Type B pancreatic cell (in vitro differentiated cells): Measurements from ENCODE around the gene ZFAND6. TPM values are rescaled to one million over a fixed set of nuclear protein-coding genes. Genes with fewer than 3 reads are reported as not detected.

Source experiments
- DNase-seq: peaks from one replicate; pipeline ENCODE4 v3.0.0; 2021; ENCODE audit warnings: mixed read lengths; ENCODE audit not compliant: unreplicated experiment; ENCODE audit errors: extremely low spot score
- H3K27ac Mint-ChIP-seq: 2 replicates; pipeline ENCODE4 v1.8.0; 2021; ENCODE audit warnings: mild to moderate bottlenecking, mixed read lengths
- H3K27me3 Mint-ChIP-seq: 2 replicates; pipeline ENCODE4 v1.8.0; 2021; ENCODE audit warnings: mixed read lengths
- H3K36me3 Mint-ChIP-seq: 2 replicates; pipeline ENCODE4 v1.8.0; 2021; ENCODE audit warnings: mixed read lengths
- H3K4me1 Mint-ChIP-seq: one replicate; pipeline ENCODE4 v1.8.0; 2021; ENCODE audit warnings: mixed read lengths; ENCODE audit not compliant: unreplicated experiment
- H3K4me3 Mint-ChIP-seq: 2 replicates; pipeline ENCODE4 v1.8.0; 2021; ENCODE audit warnings: mild to moderate bottlenecking, mixed read lengths
- H3K9me3 Mint-ChIP-seq: 2 replicates; pipeline ENCODE4 v1.8.0; 2021; ENCODE audit warnings: mixed read lengths
- total RNA-seq: library from RNA; stranded (reverse); gene quantifications from 2 replicates; pipeline ENCODE4 v1.2.1, GENCODE V29; 2021; ENCODE audit warnings: low replicate concordance
- TF ChIP-seq, protein P1 (sequence below): fragments of 200-600 bp; sonication (generic); conservative IDR thresholded peaks from 2 replicates; pipeline ENCODE4 v1.5.0; 2021; ENCODE audit warnings: antibody characterized with exemption, mild to moderate bottlenecking

ZFAND6 gene
- total RNA-seq, 1 donor from 2014 or later, result 59.6 TPM

DNA sequence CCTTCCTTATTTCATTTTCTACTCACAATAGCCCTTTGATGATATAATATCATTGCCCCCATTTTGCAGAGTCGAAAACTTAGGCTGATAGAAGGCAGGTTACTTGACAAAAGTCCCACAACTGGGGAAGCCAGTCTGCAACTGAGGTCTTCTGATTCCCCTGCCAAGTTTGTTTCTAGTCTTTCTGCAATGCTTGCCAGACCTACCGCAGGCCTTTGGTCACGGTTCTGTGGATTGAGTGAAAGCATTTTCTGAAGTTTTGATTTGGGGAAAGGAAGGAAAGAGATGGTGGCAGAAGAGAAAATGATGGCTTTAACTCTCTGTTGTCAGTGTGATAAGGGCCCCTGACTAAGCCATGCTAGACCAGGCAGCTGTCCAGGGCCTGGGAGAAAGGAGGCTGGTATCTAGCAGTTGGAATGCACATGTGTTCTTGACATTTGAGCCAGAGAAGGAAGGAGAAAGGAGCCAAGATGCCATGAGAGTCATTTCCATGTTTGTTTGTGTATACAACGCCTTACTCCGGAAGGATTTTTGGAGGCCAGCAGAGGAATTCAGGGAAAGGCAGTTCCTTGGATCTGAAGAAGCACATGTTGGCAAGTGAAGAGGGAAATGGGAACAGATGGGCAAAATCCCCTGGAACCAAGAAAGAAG lies 123.3 kb downstream of the ZFAND6 start:
- H3K4me1 Mint-ChIP-seq, result no peaks in the 10 kb centered on the region
- TF ChIP-seq, protein P1, sequence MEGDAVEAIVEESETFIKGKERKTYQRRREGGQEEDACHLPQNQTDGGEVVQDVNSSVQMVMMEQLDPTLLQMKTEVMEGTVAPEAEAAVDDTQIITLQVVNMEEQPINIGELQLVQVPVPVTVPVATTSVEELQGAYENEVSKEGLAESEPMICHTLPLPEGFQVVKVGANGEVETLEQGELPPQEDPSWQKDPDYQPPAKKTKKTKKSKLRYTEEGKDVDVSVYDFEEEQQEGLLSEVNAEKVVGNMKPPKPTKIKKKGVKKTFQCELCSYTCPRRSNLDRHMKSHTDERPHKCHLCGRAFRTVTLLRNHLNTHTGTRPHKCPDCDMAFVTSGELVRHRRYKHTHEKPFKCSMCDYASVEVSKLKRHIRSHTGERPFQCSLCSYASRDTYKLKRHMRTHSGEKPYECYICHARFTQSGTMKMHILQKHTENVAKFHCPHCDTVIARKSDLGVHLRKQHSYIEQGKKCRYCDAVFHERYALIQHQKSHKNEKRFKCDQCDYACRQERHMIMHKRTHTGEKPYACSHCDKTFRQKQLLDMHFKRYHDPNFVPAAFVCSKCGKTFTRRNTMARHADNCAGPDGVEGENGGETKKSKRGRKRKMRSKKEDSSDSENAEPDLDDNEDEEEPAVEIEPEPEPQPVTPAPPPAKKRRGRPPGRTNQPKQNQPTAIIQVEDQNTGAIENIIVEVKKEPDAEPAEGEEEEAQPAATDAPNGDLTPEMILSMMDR, result no peak
- peaks cover 27% of the 10 kb centered on the region for H3K36me3 Mint-ChIP-seq
- H3K27ac Mint-ChIP-seq, result no peak overlapping the region
- no peaks in the 10 kb centered on the region for H3K27me3 Mint-ChIP-seq
- H3K4me3 Mint-ChIP-seq, result no peak overlapping the region
- DNase-seq, result no peak
- H3K9me3 Mint-ChIP-seq, result no peaks in the 10 kb centered on the region

DNA sequence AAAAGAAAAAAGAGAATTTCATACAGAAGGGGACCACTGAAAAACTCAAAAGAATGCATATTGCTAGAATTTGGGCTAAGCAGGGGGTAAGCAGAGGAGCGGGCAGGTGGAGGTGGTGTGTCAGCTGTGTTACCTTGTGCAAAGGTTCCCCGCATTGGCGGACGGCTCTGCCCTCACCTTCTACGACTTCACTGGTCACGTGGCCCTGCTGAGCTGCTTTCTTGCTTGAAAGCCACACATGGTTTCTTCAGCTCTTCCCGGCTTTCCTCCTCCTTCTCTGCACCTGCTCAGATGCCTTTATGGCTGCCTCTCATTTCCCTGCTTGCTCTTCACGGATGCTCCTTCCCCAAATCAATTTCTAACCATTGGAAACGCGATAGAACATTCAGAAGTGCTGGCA lies 123.8 kb downstream of the ZFAND6 start:
- no peak overlapping the region for H3K4me3 Mint-ChIP-seq
- TF ChIP-seq, protein P1, result no peak
- peaks cover 31% of the 10 kb centered on the region for H3K36me3 Mint-ChIP-seq
- no peaks in the 10 kb centered on the region for H3K9me3 Mint-ChIP-seq
- H3K27ac Mint-ChIP-seq, result no peak overlapping the region
- no peaks in the 10 kb centered on the region for H3K4me1 Mint-ChIP-seq
- DNase-seq, result no peak
- H3K27me3 Mint-ChIP-seq, result no peaks in the 10 kb centered on the region

DNA sequence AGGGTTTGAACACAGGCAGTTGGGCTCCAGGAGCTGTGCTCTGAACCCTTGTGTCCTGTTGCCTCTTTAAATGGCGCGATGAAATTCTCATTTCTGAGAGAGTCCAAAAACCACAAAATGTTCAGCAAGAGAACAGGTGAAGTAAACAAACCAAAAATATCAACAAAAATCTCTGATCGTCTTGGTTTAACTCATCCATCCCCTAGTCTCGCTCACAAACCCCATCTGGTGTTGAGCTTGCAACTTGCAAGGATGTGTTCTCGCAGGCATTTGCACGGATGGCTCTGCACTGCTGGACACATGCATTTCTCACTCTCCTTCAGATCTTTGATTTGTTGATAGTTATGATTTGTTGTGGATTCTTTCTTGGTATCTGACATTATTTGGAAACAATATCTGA lies 124.4 kb downstream of the ZFAND6 start:
- H3K4me1 Mint-ChIP-seq, result no peaks in the 10 kb centered on the region
- no peak for DNase-seq
- no peak overlapping the region for H3K27ac Mint-ChIP-seq
- H3K27me3 Mint-ChIP-seq, result no peaks in the 10 kb centered on the region
- no peak overlapping the region for H3K4me3 Mint-ChIP-seq
- TF ChIP-seq, protein P1, result peak; percentile 61
- H3K9me3 Mint-ChIP-seq, result no peaks in the 10 kb centered on the region
- peaks cover 30% of the 10 kb centered on the region for H3K36me3 Mint-ChIP-seq

DNA sequence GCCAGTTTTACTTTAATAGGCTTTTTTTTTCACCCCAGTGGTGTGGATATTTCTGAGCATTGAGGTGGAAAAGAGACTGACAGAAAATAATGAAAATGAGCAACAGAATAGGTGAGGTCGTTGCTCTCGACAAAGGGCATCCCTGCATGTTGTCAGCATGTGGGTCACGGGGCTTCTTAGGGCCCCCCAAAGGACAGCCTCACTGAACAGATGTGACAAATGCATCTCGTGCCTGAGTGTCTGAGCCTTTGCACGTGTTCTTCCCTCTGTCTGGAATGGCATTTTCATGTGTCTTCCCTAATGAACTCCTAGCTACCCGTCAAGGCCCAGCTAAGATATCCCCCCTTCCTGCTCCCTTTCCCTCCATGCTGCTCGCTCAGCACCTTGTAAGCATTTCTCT lies 125.1 kb downstream of the ZFAND6 start:
- TF ChIP-seq, protein P1, result no peak
- peaks cover 26% of the 10 kb centered on the region for H3K36me3 Mint-ChIP-seq
- no peak overlapping the region for H3K27ac Mint-ChIP-seq
- no peaks in the 10 kb centered on the region for H3K4me1 Mint-ChIP-seq
- no peak overlapping the region for H3K4me3 Mint-ChIP-seq
- DNase-seq, result no peak
- H3K9me3 Mint-ChIP-seq, result no peaks in the 10 kb centered on the region
- no peaks in the 10 kb centered on the region for H3K27me3 Mint-ChIP-seq

DNA sequence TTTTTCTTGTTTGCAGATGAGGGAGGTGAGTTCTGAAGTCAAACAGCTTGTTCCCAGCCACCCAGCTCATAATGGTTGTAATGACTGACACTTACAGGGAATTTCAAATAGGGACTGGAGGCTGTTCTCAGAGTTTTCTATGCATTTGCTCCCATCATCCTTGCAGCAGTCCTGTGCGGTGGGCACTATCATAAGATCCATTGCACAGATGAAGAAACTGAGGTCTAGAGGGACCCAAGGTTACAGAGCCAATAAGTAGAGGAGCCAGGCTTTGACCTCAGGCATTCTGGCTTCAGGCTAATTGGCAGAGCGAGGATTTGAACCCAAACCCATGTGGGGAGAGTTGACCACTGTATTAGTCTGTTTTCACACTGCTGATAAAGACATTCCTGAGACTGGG lies 125.7 kb downstream of the ZFAND6 start:
- no peak for DNase-seq
- Mint-ChIP-seq H3K27ac (no peak overlapping the region), H3K36me3 (peaks cover 26% of the 10 kb centered on the region), H3K4me3 (no peak overlapping the region), H3K4me1 (no peaks in the 10 kb centered on the region), H3K27me3 (no peaks in the 10 kb centered on the region), H3K9me3 (no peaks in the 10 kb centered on the region)
- TF ChIP-seq, protein P1, result no peak

DNA sequence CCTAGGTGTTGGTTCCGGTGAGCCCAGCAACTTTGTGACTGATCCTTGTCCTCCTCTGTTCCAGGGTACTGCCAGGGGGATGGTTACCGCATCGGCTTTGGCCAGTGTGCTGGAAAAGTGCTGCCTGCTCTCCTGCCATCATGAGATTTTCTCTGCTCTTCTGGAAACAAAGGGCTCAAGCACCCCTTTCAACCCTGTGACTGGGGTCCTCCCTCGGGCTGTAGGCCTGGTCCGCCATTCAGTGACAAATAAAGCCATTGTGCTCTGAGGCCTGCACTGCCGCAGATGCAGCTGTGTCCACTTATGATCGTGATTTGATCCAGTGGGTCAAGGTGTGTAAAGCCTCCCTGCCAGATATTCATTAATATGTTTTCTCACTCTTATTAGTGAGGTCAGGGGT lies 126.6 kb downstream of the ZFAND6 start:
- Mint-ChIP-seq H3K27me3 (no peaks in the 10 kb centered on the region), H3K36me3 (peaks cover 26% of the 10 kb centered on the region), H3K9me3 (no peaks in the 10 kb centered on the region), H3K4me3 (no peak overlapping the region), H3K27ac (no peak overlapping the region), H3K4me1 (no peaks in the 10 kb centered on the region)
- TF ChIP-seq, protein P1, result no peak
- no peak for DNase-seq
